Ovary (tissue), 3 donors: ENCODE data around the gene PITPNM3.

Source experiments
- CTCF ChIP-seq, 3 donors: fragments of 450-650 bp in 2 of 3; fragments of 200-600 bp in 1 of 3; IDR thresholded peaks; one replicate each; pipeline versions ENCODE4 v1.5.1 to v1.8.0; 2016 to 2022; ENCODE audit warnings: antibody characterized with exemption in 3 of 3, mild to moderate bottlenecking in 1 of 3
- EP300 ChIP-seq: sonication (generic); formaldehyde crosslinking; IDR thresholded peaks from one replicate; pipeline ENCODE4 v1.6.1; 2017; ENCODE audit warnings: antibody characterized with exemption
- POLR2A ChIP-seq: fragments of 450-650 bp; IDR thresholded peaks from one replicate; pipeline ENCODE4 v1.6.1; 2017; ENCODE audit warnings: antibody characterized with exemption, mild to moderate bottlenecking, moderate library complexity
- donor health status: DM: no; HTN: no; CAD: no.

- no peak for TF ChIP-seq CTCF (IDR thresholded peaks at IDR 0.05)
- TF ChIP-seq POLR2A: no peak
- no peak for TF ChIP-seq EP300
These were observed 49.6 kb downstream of the PITPNM3 start for GRCh38 chr17:6506679-6507231.
